HT1080 (cell line): ENCODE data around the gene ADIPOQ. TPM values are rescaled to one million over a fixed set of nuclear protein-coding genes. Genes with fewer than 3 reads are reported as not detected.
"Not testable (repeated sequence)": the region's sequence is repeated elsewhere in the genome, so short reads cannot be mapped to it uniquely, and the experiment has no call there.

Experiments used
- DNase-seq: peaks from one replicate; pipeline ENCODE4 v3.0.0-alpha.2; 2015; ENCODE audit warnings: low read depth
- total RNA-seq: library from RNA; depleted of rRNA; stranded (reverse); fragments of >200 nt; shearing (Covaris generic); gene quantifications from 2 replicates; pipeline ENCODE4 v1.2.3, GENCODE V29; 2014; rRNA removed

Gene ADIPOQ
- total RNA-seq, 1 experiment from 2014 or later, result not detected

GRCh38 chr3:186901135-186901734, 58.7 kb downstream of the ADIPOQ start:
- DNase-seq, result peak; percentile 27

DNA sequence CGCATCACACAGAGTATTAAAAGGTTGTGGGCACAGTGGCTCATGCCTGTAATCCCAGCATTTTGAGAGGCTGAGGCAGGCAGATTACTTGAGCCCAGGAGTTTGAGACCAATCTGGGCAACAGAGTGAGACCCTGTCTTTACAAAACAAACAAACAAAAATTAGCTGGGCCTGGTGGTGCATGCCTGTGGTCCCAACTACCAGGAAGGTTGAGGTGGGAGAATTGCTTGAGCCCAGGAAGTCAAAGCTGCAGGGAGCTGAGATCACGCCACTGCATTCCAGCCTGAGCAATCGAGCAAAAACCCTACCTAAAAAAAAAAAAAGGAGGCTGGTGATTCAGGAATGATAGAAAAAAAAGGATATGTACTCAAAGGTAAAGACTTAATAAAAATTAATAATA, 59.6 kb downstream of the ADIPOQ start:
- DNase-seq, result peak; percentile 24

- no peak for DNase-seq
Measured at GRCh38 chr3:186902713-186903112, 60.2 kb downstream of the ADIPOQ start.

DNA sequence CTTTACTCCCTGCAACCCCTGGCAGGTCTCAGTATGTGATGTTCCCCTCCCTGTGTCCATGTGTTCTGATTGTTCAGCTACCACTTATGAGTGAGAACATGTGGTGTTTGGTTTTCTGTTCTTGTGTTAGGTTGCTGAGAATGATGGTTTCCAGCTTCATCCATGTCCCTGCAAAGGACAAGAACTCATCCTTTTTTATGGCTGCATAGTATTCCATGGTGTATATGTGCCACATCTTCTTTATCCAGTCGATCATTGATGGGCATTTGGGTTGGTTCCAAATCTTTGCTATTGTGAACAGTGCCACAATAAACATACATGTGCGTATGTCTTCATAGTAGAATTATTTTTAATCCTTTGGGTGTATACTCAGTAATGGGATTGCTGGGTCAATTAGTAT, 61.2 kb downstream of the ADIPOQ start:
- DNase-seq, result not testable (repeated sequence)

GRCh38 chr3:186907075-186907474, 64.6 kb downstream of the ADIPOQ start:
- DNase-seq, result not testable (repeated sequence)

Other genes with a start within 250 kb of the ADIPOQ start
- 0.32 TPM in 1 of 2 replicates, not detected in the other for gene AHSG, start 229.7 kb upstream of the ADIPOQ start, total RNA-seq
- 1.8 and 1.9 TPM in 2 replicates for gene FETUB, start 202.3 kb upstream of the ADIPOQ start, total RNA-seq
- gene HRG, start 176.7 kb upstream of the ADIPOQ start, total RNA-seq, result 0.05 TPM in 1 of 2 replicates, not detected in the other
- gene KNG1, start 125.4 kb upstream of the ADIPOQ start, total RNA-seq, result not detected in 2 replicates
- 557 and 581 TPM in 2 replicates for gene EIF4A2, start 59.1 kb upstream of the ADIPOQ start, total RNA-seq
- 84.7 and 95.1 TPM in 2 replicates for gene RFC4, start 36.2 kb upstream of the ADIPOQ start, total RNA-seq
- 6.1 and 6.8 TPM in 2 replicates for gene ST6GAL1, start 87.8 kb downstream of the ADIPOQ start, total RNA-seq